CD4-positive, alpha-beta T cell treated with Interleukin-17A for 1 hour (primary cell): ENCODE measurements around the gene ITSN2.

Experiments
- DNase-seq: peaks from one replicate; pipeline ENCODE4 v3.0.0-alpha.2; 2020

ITSN2 gene

GRCh38 chr2:24262421-24262970, 97.8 kb downstream of the ITSN2 start:
- DNase-seq = no peak

- DNase-seq = no peak
Observed at GRCh38 chr2:24261441-24261840, 98.9 kb downstream of the ITSN2 start.

- no peak for DNase-seq
Observed at GRCh38 chr2:24259316-24259715, 101.0 kb downstream of the ITSN2 start.

GRCh38 chr2:24258718-24259117, 101.6 kb downstream of the ITSN2 start:
- DNase-seq = no peak

DNA sequence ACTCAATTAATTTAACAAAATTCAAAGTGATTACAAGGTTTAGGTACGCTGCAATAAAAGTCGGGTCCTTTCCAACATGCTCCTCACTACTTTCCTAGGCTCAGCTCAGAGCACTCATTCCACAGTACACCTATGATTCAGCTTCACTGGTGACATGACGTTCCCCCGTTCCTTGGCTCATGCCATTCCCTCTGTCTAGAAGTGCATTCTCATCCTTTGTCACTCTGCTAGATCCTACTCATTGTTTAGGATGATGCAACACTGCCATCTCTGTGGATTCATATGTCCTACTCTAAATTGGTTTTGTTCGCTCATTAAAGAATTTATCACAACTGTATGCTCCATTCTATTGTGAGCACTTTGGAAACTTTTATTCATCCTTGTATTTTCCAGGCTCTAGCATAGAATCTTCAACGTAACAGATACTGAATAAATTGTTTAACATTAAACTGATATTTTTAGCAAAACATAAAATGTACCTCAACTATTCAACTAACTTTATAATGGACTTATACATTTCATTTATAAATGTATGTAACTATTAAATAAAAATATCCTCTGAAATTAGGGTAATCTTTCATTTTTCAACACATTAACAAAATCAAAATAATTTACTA, 106.9 kb downstream of the ITSN2 start:
- no peak for DNase-seq

DNA sequence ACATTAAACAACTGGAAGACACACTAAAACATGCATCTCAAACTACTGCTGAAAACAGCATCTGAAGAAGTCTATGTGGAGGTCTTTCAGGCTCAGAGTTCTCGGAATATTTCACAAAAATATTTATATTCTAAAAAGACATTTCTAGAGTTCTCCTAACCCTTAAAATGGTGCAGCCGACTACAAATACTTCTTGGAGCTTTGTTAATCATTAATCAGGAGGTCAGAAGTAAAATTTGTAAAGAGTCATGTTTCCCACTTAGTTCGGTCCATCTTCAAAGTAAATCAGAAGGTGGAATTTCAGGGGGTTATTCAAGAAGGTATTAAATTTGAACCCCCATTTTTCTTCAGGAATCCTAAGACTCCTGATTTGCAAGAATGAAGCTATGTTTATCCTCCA, 112.7 kb downstream of the ITSN2 start:
- DNase-seq = no peak

- no peak for DNase-seq
Observed at GRCh38 chr2:24247164-24247563, 113.2 kb downstream of the ITSN2 start.

DNA sequence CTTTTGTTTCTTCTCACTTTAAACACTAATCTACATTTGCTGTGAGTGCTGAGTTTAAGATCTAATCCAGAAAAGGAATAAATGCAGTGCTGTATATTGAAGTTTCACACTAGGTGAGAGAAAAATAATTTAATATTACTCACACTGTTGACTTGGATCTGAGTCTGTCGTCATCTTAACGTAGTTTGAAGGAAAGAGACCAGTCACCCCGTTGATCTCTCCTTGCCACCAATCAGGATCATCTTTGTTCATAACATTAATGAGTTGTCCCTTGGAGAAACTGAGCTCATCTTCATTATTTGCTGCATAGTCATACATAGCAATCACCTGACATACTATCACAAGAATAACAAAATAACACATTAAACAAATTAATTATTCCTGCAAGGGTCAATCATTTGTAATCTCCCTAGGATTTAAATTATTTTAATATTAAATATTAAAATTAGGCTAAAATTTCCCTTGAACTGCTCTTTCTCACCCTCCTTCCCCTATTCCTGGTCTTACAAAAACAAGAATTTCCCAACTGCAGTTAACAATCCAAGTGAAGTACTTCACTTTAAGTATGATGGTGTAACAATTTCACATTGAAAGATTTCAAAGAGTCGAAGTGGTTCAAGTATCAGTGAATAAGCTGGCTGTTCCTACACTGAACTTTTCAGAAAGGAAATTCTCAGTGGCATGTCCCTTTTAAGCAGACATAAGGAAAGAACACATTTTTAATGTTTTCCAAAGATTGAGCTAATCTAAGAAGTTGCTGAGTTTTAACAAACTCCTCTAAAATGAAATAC, 114.2 kb downstream of the ITSN2 start:
- DNase-seq = no peak

DNA sequence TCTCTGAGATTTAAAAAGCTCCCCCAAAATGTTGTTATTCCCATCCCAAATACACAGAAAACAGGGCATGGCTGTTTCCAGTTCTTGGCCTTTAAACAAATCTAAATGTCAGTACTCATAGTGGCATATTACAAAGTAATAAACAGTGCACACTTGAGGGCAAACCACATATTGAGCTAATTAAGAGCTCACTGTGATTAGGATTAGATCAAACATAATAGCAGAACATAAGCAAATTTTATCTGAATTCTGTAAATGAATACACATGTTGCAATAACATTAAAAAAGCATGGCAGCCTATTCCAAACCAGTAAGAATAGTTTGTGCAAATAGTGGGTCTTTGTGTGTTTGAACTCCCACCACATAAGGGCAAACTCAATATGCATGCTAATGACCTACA, 118.8 kb downstream of the ITSN2 start:
- no peak for DNase-seq

- DNase-seq = no peak
Observed at GRCh38 chr2:24239553-24239952, 120.8 kb downstream of the ITSN2 start.

GRCh38 chr2:24238158-24238557, 122.2 kb downstream of the ITSN2 start:
- no peak for DNase-seq

DNA sequence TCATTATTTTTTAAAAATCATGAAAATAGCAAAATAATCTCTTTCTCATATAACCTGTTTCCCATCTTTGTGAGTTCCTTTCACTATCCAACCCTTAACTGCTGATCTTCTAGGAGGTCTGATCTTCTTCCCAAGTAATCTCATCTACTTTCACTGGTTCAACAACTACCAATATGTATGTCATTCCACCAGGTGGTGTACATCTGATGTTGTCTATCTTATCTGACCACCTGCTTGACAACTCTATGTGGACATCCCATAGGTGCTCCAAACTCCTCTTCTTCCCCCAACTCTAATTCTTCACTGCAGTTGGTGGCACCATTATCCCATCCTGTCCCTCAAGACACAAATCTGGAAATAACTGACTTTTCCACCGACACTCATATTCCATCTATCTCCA, 123.0 kb downstream of the ITSN2 start:
- no peak for DNase-seq

GRCh38 chr2:24233321-24233720, 127.0 kb downstream of the ITSN2 start:
- no peak for DNase-seq

DNA sequence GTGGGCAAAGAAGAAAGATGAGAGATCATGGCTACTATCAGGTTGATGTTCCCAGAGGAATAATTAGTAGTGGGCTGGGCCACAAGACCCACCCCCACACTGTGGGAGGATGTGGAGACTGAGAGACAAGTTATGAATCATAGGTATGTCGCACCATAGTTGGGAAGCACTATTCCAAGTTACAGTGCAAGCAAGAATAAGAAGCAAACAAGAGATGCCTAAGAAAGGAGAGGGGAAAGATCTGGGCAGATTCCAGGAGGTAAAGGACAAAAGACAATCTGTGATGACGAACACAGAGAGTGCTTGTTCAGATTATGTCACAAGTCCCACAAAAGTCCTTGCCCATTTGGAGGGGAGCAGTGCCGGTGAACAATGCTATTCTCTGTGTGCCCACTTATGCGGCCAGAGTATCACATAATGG, 128.9 kb downstream of the ITSN2 start:
- no peak for DNase-seq

- DNase-seq = peak; percentile 8
Observed at GRCh38 chr2:24228470-24228869, 131.9 kb downstream of the ITSN2 start.

DNA sequence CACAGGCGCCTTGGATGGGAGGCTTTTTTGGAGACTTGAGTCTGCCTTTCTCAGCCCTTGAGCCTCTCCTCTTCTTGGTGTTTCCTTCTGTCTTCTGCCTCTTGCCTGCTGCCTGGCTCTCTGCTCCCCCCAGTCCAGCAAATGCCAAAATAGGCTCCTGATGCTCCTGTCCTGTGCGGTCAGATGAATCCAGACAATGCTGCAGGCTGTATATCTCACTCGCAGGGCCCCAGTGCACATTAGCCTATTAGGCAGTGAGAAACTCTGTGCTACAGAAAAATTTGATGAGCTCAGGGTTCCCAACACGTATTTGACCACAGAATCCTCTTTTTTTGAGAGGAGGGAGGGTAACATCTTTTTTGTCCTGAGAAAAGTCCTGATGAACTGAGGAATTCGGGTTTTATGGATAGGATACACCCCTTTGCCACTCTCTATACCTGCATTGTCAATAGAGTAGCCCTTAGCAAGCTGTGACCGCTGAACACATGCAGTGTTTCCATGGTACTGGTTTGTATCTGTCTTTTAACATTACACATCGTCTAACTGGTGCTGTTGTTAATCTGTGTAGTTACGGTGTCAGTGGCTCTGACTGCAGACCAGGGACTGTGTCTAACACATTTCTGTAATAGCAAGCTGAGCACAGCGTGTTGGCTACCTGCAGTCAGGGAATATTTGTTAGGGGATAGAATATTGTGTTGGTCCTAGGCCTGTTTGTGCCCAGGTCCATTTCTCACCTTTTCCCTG, 134.7 kb downstream of the ITSN2 start:
- no peak for DNase-seq

- DNase-seq = no peak
Observed at GRCh38 chr2:24222946-24223345, 137.4 kb downstream of the ITSN2 start.

GRCh38 chr2:24221343-24222050, 138.8 kb downstream of the ITSN2 start:
- DNase-seq = no peak

DNA sequence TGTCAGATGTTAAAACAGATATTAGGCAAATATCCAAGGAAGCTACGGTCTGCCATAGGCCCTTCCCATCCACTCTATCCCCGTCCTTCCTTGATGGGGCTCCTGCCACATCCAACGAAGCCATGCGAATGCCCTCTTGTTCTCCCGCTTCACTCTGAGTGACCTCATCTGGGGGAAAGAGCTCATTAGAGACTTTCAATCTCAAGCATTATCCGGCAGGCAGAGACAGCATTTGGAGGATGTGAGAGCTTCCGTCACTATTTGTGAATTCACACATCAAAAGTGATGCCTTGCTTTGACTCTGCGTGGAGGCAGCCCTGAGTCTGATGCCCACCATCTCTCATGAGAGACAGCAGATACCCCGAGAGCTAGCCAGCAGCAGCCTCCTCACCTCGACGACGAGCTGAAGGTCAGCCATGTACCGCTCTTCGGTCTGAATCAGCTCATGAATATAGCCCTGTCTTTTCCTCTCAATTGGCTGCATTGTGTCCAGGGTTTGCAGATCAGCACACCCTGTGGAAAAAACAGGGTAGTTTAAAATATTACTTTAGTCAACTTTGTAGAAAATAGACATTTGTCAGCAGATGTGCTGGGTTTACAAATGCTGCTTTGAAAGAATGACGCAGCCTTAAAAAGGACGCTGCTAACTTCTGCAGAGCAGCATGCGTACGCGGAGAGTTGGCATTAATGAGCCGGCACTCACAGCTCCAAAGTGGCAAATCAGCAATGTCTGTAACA, 139.6 kb downstream of the ITSN2 start:
- no peak for DNase-seq

DNA sequence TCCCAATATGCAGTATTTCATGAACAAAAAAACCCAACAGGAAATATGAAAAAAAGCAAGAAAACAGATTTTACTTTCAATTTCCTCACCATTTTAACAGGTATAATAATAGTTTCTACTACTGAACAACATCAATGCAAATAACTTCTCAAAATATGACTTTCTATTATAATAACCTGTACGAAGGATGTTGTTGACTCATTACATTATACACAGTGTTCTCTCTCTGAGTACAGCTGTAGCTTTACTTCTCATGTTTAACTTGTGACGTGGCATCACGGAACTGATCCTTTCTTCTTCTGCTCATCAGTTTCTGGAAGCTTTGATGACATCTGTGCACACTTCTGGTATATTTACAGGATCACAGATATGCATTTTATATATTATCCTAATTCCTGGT, 145.5 kb downstream of the ITSN2 start:
- peak; percentile 4 for DNase-seq

GRCh38 chr2:24211408-24211807, 148.9 kb downstream of the ITSN2 start:
- no peak for DNase-seq

DNA sequence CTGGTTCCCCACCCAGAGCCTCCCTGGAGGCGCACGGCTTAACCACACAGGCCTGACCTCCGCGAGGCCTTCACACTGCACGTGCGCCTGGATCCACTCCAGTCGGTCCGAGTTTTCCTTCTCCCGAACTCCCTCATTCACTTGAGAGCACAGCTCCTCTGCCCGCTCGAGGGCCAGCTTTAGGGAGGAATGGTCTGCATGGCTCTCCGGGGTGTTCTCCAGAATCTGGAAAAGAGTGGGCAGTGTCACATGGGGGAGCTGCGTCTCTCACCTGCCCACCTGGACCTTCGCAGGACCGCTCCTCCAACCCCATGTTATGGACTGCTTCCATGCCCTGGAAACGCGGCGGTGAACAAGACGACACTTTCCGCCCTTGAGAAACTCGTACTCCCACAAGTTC, 149.6 kb downstream of the ITSN2 start:
- no peak for DNase-seq
